Mononuclear cell (primary cell): ENCODE data around the gene SLC39A7. TPM values are rescaled to one million over a fixed set of nuclear protein-coding genes. Genes with fewer than 3 reads are reported as not detected.

ENCODE experiments used
- H3K27me3 ChIP-seq: 2 replicates; pipeline ENCODE4 v1.6.0; 2011; ENCODE audit warnings: low read length, control low read depth; ENCODE audit not compliant: insufficient read depth
- H3K4me1 ChIP-seq: 2 replicates; pipeline ENCODE4 v1.5.1; 2011; ENCODE audit warnings: mild to moderate bottlenecking, low read length, control low read depth; ENCODE audit not compliant: insufficient read depth
- H3K4me3 ChIP-seq: 2 replicates; pipeline ENCODE4 v1.5.1; 2011; ENCODE audit warnings: mild to moderate bottlenecking, low read length, moderate library complexity
- H3K9me3 ChIP-seq: 2 replicates; pipeline ENCODE4 v1.5.1; 2011; ENCODE audit warnings: low read depth, mild to moderate bottlenecking, control low read depth, low read length
- total RNA-seq: library from RNA; depleted of rRNA; stranded (reverse); fragments of >200 nt; gene quantifications from one replicate; pipeline ENCODE4 v1.2.3, GENCODE V29; 2012

Gene SLC39A7
- total RNA-seq, 1 donor: 10.7 TPM

DNA sequence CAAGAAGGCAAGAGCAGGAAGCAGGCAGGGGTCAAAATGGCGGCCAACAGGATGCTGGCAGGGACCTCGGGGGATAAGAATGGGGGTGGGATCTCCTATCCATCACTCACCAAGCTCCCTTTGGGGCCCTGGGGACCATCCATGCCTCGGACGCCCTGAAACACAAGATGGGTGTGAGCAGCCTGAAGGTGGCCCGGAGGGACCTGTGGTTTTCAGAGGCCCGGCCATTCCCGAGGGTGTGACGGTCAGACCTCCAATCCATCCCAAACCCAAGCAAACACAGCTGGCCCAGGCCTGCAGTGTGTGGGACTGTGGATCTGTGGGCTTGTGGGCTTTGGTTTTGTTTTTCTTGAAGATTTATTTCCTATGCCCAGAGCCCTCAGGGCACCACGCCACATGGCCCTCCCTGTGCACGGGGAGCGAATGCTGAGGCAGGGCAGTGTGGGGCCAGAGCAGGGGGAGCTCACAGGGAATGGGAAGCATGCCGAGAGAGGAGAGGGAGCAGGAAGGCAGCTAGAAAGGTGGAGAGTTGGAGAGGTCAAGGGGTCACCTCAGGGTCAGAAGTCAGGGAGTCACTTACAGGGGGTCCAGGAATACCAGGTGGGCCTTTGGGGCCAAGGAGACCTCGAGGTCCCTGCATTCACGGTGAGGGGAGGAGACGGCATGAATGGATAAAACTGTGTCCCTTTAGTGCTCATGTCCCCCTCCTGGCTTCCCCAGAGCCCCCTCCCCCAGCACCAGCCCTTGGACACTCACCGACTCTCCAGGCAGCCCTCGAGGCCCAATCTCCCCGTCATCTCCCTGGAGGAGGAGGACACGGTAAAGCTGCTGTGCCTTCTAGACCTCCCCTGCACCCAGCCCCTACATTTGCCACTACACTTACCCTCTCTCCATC lies 22.9 kb upstream of the SLC39A7 start:
- no peaks in the 10 kb centered on the region for H3K27me3 ChIP-seq
- no peaks in the 10 kb centered on the region for H3K9me3 ChIP-seq
- peaks cover under 1% of the 10 kb centered on the region for H3K4me1 ChIP-seq
- H3K4me3 ChIP-seq: no peak overlapping the region

DNA sequence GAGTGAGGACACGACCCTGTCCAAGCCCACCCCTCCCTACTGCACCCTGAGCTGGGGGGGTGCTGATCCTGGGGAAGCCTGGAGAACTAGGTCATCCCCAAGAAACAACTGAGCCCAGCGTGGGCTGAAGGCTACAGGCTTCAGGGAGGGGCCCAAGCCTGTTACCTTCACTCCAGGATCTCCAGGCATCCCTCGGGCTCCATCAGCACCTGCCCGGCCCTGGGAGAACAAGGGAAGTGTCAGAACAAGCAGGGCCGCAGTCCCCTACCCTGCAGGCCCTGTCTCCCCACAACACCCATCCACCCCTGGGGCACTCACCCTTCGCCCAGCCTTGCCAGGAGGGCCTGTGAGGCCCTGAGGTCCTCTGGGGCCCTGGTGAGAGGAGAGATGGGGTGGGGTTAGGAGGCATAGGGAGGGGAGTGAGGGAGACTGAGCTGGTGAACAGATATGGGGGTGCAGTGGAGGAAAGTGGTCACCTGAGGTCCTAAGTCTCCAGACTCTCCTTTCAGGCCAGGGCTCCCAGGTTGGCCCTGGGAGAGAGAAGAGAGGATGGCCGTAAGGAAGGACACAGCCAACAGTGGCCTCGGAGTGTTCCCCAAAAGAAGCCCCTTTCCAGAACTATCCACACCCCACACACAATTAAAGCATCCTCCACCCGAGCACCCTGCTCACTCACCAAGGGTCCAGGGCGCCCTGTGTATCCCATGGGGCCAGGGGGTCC lies 21.8 kb upstream of the SLC39A7 start:
- Histone ChIP-seq H3K4me3 (no peak overlapping the region), H3K9me3 (no peaks in the 10 kb centered on the region), H3K27me3 (no peaks in the 10 kb centered on the region), H3K4me1 (peaks cover 11% of the 10 kb centered on the region)

DNA sequence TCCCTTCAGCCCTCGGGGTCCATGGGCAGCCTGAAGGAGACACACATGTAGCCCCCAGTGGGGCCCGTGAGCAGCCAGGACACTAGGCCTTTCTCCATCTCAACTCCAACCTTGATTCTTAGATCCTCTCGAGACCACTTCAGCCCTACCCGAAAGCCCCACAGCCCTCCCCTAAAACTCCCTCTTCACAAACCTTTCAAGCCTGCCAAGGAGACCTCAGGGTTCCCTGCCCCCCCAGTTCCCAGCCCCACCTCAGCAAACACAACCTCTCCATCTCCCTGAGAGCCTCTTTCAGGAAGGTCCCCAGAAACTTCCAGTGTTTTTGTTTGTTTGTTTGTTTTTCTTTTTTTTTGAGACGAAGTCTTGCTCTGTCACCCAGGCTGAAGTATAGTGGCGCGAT lies 19.5 kb upstream of the SLC39A7 start:
- Histone ChIP-seq H3K4me1 (peaks cover 14% of the 10 kb centered on the region), H3K9me3 (no peaks in the 10 kb centered on the region), H3K27me3 (no peaks in the 10 kb centered on the region)

DNA sequence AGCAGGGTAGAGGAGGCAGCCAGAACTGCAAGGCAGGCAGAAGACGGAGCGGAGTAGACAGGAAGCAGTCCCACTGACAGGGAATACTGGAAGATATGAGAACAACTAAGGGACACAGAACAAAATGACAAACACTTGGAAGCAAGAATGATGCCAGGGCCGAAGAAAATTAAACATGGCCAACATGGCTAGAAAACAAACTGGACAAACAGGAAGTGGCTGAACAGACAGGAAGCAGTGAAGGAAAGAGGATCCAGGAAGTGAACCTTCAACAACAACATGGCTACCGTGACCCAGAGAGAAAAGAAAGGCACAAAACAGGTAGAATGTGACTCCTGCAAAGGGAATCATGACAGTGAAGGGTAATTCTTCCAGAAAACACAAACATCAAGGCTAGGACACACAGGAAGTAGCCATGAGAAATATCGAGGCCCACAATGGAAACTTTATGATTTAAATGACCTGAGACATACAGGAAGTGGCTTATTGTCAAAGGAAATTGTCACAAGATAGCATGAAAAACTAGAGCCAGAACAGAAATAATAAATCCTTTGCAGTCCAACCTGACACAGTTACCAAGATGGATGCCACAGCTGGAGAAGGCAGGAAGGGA lies 17.5 kb upstream of the SLC39A7 start:
- Histone ChIP-seq H3K4me3 (no peak overlapping the region), H3K4me1 (peaks cover 14% of the 10 kb centered on the region), H3K9me3 (no peaks in the 10 kb centered on the region), H3K27me3 (peaks cover 7% of the 10 kb centered on the region)

More for the DNA sequence above, 19.5 kb upstream of the SLC39A7 start:
- H3K4me3 ChIP-seq: no peak overlapping the region

DNA sequence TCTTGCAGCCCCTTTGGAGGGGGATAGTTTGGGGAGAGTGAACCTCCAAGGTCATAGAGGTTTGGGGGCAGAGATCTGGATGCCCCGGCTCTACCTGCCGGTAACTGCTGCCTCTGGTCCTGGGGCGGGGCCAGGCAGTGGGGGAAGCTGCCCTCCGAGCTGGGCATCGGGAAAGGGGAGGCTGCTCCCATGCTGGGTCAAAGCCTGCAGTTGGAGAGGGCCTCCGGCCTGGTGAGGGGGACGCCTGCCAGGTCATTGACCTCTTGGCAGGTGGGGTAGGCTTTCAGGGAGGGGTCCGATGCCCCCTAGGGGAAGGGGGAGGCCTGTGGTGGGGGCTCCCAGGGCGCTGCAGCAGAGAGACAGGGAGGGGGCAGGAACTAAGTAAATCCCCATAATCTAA lies 15.5 kb upstream of the SLC39A7 start:
- H3K4me1 ChIP-seq: peaks cover 14% of the 10 kb centered on the region
- H3K4me3 ChIP-seq: no peak overlapping the region
- peaks cover 7% of the 10 kb centered on the region for H3K27me3 ChIP-seq
- no peaks in the 10 kb centered on the region for H3K9me3 ChIP-seq

DNA sequence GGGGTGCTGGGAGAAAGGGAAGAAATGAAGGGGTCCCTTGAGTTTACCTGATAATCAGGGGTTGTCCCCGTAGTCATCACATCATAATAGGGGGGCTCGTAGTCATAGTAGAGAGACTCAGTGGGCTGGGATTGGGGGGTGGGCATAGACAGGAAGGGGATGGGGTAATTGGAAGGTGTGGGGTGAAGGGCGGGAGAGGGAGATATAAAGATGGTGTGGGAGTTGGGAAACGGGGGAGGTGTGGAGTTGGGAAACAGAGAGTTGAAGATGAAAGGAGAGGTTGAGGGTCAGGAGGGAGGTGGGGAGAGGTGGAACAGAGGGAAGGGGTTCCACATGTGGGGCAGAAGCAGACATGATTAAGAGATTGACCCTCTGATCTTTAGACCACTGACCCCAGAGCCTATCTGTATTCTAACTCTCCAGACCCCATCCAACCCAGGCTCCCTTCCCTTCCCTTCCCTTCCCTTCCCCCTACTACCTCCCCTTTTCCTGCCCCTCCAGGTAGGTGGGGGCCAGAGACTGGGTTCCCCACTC lies 14.9 kb upstream of the SLC39A7 start:
- H3K4me3 ChIP-seq: no peak overlapping the region
- H3K27me3 ChIP-seq: peaks cover 9% of the 10 kb centered on the region
- peaks cover 14% of the 10 kb centered on the region for H3K4me1 ChIP-seq
- no peaks in the 10 kb centered on the region for H3K9me3 ChIP-seq

DNA sequence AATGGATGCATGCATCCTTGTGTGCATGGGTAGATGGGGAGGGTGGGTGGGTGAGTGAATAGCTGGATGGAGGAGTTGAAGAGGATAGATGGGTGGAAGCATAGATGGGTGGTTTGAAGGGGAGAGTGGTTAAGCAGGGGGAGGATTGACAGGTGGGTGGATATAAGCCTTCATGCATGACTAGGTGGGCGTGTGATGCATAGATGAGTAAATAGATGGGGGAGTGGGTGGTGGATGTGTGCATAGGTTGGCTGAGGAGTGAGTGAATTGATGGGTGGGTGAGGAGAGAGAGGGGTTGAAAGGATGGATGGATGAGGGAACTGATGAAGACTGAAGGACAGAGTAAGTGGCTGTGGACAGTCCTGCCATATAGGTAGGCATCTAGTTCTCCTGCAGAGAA lies 12.9 kb upstream of the SLC39A7 start:
- Histone ChIP-seq H3K4me1 (peaks cover 24% of the 10 kb centered on the region), H3K9me3 (no peaks in the 10 kb centered on the region), H3K4me3 (no peak overlapping the region), H3K27me3 (peaks cover 24% of the 10 kb centered on the region)

DNA sequence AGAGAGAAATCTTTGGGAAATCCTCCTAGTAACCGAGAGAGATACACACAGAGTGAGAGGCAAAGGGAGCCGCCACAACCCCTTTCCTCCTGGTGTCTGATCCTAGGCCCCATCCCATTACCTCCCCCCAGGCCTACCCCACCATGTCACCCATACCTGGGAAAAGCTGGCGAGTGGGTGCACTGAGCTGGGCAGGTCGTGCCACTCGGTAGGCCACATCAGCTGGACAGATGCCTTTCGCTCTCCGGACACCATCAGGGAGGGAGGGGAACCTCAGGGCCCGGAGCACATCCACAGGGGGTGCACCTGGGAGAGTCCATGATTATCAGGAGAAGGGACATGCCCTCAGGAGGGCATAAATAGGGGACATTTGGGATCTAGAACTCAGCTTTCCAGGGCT lies 11.5 kb upstream of the SLC39A7 start:
- Histone ChIP-seq H3K4me1 (peaks cover 13% of the 10 kb centered on the region), H3K9me3 (no peaks in the 10 kb centered on the region), H3K27me3 (peaks cover 24% of the 10 kb centered on the region), H3K4me3 (no peak overlapping the region)

DNA sequence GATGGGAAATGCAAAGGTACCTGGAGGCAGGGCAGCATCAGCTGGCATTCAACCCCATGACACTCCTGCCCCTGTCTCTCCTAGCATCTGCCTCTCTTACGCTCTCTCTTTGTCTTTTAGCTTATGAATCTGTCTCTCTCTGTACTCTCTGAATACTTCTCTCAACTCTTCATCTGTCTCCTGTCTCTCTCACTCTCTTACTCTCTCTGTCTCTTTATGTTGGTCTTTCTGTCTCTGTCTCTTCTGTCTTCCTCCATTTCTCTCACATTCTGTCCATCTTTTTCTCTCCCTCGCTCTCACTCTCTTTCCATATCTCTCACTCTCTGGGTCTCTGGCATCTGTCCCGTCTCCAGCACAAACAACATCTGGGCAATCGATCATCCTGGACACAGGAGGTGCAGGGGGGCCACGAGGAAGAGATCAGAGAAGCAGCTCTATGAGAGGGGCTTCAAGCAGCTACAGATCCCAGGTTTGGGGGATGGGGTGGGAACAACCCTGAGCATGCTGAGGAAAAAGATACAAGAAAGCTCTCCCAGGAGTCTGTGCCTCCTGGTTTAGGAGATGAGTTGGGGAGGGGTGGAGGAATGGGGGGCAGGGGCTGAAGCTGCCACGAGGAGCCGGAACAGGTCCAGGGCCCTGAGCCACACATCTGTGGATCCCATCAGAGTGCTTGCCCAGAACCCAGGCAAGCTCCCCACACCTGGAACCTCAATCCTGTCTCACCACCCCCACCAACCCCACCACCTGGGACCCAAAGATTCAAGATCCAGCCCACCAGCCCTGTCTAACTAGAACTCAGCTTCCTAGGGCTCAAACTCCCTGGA lies 10.8 kb upstream of the SLC39A7 start:
- Histone ChIP-seq H3K27me3 (peaks cover 24% of the 10 kb centered on the region), H3K9me3 (no peaks in the 10 kb centered on the region), H3K4me1 (peaks cover 13% of the 10 kb centered on the region), H3K4me3 (no peak overlapping the region)

DNA sequence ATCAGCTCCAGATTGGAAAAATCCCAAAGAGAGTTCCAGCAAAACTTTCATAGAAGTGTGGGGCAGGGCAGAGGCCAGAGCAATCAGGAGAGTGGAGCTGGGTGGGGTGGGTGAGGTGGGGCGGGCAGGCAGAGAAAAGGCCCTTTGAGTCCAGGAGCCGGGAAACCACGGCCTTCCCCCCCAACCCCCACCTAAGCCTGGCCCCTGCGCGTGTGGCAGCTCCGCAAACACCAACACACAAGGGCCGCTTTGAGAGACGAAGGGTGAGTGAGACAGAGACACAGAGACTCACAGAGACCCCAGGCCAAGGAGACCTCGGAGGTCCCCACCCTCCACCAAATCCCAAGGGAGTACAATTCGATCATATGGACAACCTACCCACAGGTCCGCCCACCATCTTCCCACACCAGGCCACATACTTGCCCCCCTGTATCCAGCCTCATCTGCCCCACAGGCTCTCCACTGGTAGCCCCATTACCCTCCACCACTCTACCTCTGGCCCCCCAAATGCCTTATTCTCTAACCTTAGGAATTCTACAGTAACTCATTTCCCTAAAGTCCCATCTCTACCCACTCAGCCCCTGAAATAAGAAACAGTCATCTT lies 10.1 kb upstream of the SLC39A7 start:
- H3K27me3 ChIP-seq: peaks cover 24% of the 10 kb centered on the region
- H3K4me1 ChIP-seq: peaks cover 13% of the 10 kb centered on the region
- no peak overlapping the region for H3K4me3 ChIP-seq
- H3K9me3 ChIP-seq: no peaks in the 10 kb centered on the region

DNA sequence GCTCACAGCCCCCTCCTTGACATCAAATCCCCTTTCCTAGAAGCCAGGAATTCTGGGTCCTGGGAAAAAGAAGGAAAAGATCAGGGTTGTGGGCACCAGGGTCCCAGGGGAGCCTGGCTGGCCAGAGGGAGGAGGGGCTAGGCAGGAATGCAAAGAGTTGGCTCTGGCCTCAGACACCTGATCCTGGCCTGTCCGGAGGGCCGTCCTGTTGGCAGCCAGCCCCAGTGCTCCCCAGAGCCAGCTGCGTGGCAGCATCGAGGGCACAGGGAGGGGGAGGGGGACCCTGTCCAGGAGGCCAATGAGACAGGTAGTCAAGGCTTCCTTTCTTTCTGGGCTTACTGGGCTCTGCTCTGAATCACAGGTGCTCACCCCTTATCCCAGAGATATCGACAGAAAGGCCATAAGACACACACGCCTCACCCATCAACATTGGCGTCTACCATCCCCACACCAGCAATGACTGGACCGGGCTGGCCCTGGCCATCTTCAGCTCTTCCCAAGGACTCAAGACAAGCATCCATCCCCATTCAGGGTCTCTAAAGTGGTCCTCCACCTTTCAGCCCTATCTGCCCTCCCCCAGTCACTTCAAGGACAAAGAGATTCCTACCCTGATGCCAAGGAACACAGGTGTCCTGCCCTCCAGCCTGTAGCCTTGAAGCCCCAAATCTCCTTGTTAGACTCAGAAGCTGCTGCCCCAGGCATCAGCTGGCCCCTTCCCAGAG lies 9.1 kb upstream of the SLC39A7 start:
- Histone ChIP-seq H3K27me3 (peaks cover 24% of the 10 kb centered on the region), H3K4me3 (no peak overlapping the region), H3K9me3 (no peaks in the 10 kb centered on the region), H3K4me1 (peaks cover 13% of the 10 kb centered on the region)

DNA sequence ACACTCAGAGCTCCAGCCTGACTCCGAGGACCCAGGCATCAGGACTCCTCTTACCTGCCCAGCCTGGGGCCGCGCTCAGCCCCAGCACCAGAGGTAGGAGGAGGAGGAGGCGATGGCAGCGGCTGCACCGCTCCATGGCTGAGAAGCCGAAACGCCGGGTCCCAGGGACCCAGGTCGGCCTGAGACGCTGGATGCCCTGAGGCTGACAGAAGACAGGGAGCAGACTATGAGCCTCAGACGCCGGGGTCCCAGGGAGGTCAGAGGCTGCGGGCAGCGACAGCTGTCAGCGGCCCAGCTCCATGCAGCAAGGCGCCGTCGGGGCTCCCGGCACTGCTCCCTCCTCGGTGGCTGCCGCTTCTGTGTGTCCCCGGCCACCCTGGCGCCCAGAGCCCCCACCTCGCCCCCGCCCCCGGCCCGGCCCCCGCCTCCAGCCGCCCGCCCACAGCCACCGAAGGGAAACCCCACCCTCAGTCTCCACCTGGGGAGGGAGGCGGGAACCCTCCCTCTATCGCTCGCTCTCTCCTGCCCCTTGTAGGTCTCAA lies 8.5 kb upstream of the SLC39A7 start, which contains the start of gene COL11A2:
COL11A2 (minus strand) TSS at position 363 of the 542 bp plus-strand sequence; CDS start at position 136, 227 bp downstream.
- Histone ChIP-seq H3K4me1 (peaks cover 13% of the 10 kb centered on the region), H3K27me3 (peaks cover 18% of the 10 kb centered on the region), H3K9me3 (no peaks in the 10 kb centered on the region), H3K4me3 (peak within 1 kb of the TSS; percentile 10)
